Neural cell (in vitro differentiated cells): ENCODE results near the gene NHSL1. TPM values are rescaled to one million over a fixed set of nuclear protein-coding genes. Genes with fewer than 3 reads are reported as not detected.

Experiments
- H2AFZ ChIP-seq: fragments of 200-600, 300-800 bp; sonication (generic), shearing (Covaris generic); 2 replicates; pipeline ENCODE4 v1.6.0; 2014; ENCODE audit warnings: low read depth, mild to moderate bottlenecking, antibody characterized with exemption, low read length, moderate library complexity
- H3F3A ChIP-seq: fragments of 200-600 bp; shearing (Covaris generic); 2 replicates; pipeline ENCODE4 v1.6.1; 2016; ENCODE audit warnings: mild to moderate bottlenecking, moderate library complexity, mixed read lengths, antibody characterized with exemption, low read length; ENCODE audit not compliant: insufficient read depth, poor library complexity, severe bottlenecking
- H3K27ac ChIP-seq: fragments of 200-600, 300-800 bp; sonication (generic), shearing (Covaris generic); 2 replicates; pipeline ENCODE4 v1.5.1; 2014; ENCODE audit warnings: mild to moderate bottlenecking, low read length, moderate library complexity
- H3K27me3 ChIP-seq: fragments of 300-800, 200-600 bp; sonication (generic), shearing (Covaris generic); 2 replicates; pipeline ENCODE4 v1.6.0; 2014; ENCODE audit warnings: mild to moderate bottlenecking, low read depth, low read length, moderate library complexity; ENCODE audit not compliant: insufficient read depth
- H3K36me3 ChIP-seq: fragments of 300-800, 200-600 bp; sonication (generic), shearing (Covaris generic); 2 replicates; pipeline ENCODE4 v1.5.1; 2014; ENCODE audit warnings: mild to moderate bottlenecking, antibody characterized with exemption, low read length, moderate library complexity; ENCODE audit not compliant: insufficient read depth
- H3K4me2 ChIP-seq: fragments of 300-800, 200-600 bp; sonication (generic), shearing (Covaris generic); 2 replicates; pipeline ENCODE4 v1.6.0; 2014; ENCODE audit warnings: mild to moderate bottlenecking, low read length
- H3K4me3 ChIP-seq: fragments of 300-800, 200-600 bp; sonication (generic), shearing (Covaris generic); 2 replicates; pipeline ENCODE4 v1.5.1; 2014; ENCODE audit warnings: mild to moderate bottlenecking, low read length, moderate library complexity
- H3K79me2 ChIP-seq: fragments of 200-600 bp; shearing (Covaris generic); replicated peaks from 2 replicates; pipeline ENCODE4 v1.6.0; 2014; ENCODE audit warnings: mild to moderate bottlenecking, low read length, moderate library complexity; ENCODE audit not compliant: insufficient read depth
- H3K9ac ChIP-seq: fragments of 300-800, 200-600 bp; sonication (generic), shearing (Covaris generic); 2 replicates; pipeline ENCODE4 v1.6.1; 2016; ENCODE audit warnings: mild to moderate bottlenecking, low read length, mixed read lengths
- H3K9me2 ChIP-seq: fragments of 200-600 bp; shearing (Covaris generic); 2 replicates; pipeline ENCODE4 v1.6.1; 2016; ENCODE audit warnings: mild to moderate bottlenecking, low read length, mixed read lengths; ENCODE audit not compliant: insufficient read depth
- H3K9me3 ChIP-seq: fragments of 200-600, 300-800 bp; sonication (generic), shearing (Covaris generic); 2 replicates; pipeline ENCODE4 v1.6.1; 2016; ENCODE audit warnings: mild to moderate bottlenecking, mixed run types, low read length, moderate library complexity, mixed read lengths
- H4K20me1 ChIP-seq: fragments of 200-600 bp; shearing (Covaris generic); 2 replicates; pipeline ENCODE4 v1.6.1; 2016; ENCODE audit warnings: mild to moderate bottlenecking, mixed run types; ENCODE audit not compliant: insufficient read depth
- CTCF ChIP-seq: fragments of 450-650 bp; IDR thresholded peaks from 2 replicates; pipeline ENCODE4 v1.5.1; 2014; ENCODE audit warnings: antibody characterized with exemption, mild to moderate bottlenecking, moderate library complexity; ENCODE audit not compliant: poor library complexity, severe bottlenecking
- EP300 ChIP-seq: fragments of 450-650 bp; conservative IDR thresholded peaks from 2 replicates; pipeline ENCODE4 v1.6.1; 2014; ENCODE audit warnings: antibody characterized with exemption, mild to moderate bottlenecking, moderate library complexity; ENCODE audit not compliant: poor library complexity, severe bottlenecking
- EZH2 ChIP-seq: fragments of 200-600, 300-800 bp; shearing (Covaris generic), sonication (generic); IDR thresholded peaks from 2 replicates; pipeline ENCODE4 v1.6.1; 2014; ENCODE audit warnings: antibody characterized with exemption, low read length, borderline replicate concordance, mild to moderate bottlenecking; ENCODE audit not compliant: insufficient read depth, poor library complexity, severe bottlenecking
- MXI1 ChIP-seq: fragments of 450-650 bp; conservative IDR thresholded peaks from 2 replicates; pipeline ENCODE4 v1.6.1; 2014; ENCODE audit warnings: antibody characterized with exemption, mild to moderate bottlenecking; ENCODE audit not compliant: poor library complexity, severe bottlenecking
- POLR2AphosphoS5 ChIP-seq: IDR thresholded peaks from 2 replicates; pipeline ENCODE4 v1.6.1; 2012
- RAD21 ChIP-seq: fragments of 450-650 bp; conservative IDR thresholded peaks from 2 replicates; pipeline ENCODE4 v1.6.1; 2014; ENCODE audit warnings: antibody characterized with exemption, mild to moderate bottlenecking, moderate library complexity
- REST ChIP-seq: IDR thresholded peaks from 2 replicates; pipeline ENCODE4 v1.6.1; 2012; ENCODE audit warnings: borderline replicate concordance
- SMC3 ChIP-seq: fragments of 450-650 bp; conservative IDR thresholded peaks from 2 replicates; pipeline ENCODE4 v1.6.1; 2014; ENCODE audit warnings: antibody characterized with exemption, mild to moderate bottlenecking, moderate library complexity; ENCODE audit not compliant: poor library complexity
- TAF1 ChIP-seq: IDR thresholded peaks from 2 replicates; pipeline ENCODE4 v1.6.1; 2012; ENCODE audit warnings: low read depth
- polyA plus RNA-seq: library from polyadenylated mRNA; depleted of rRNA; stranded (reverse); fragments of >200 nt; gene quantifications from 2 replicates; pipeline ENCODE4 v1.2.3, GENCODE V29; 2014

NHSL1 gene
- polyA plus RNA-seq, 1 donor from 2014 or later, result 2.4 TPM

DNA sequence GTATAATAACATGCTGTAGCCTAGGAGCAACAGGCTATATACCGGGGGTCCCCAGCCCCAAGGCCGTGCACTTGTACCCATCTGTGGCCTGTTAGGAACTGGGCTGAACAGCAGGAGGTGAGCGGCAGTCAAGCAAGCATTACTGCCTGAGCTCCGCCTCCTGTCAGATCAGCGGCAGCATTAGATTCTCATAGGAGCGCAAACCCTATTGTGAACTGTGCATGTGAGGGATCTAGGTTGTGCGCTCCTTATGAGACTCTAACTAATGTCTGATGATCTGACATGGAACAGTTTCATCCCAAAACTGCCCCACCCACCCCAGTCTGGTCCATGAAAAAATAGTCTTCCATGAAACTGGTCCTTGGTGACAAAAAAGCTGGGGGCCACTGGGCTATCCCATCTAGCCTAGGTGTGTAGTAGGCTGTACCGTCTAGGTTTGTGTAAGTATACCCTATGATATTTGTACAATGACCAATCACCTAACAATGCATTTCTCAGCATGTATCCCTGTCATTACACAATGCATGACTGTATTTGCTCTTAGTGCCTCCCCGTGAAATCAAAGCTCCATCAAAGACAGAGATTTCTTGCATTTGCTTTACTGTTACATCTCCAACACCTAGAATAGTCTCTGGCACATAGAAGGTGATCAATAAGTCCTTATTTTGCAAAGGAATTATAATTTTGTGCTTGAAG is 30.8 kb downstream of the NHSL1 start:
- no peaks in the 10 kb centered on the region for H3K9me2 ChIP-seq
- no peaks in the 10 kb centered on the region for H3K36me3 ChIP-seq
- TF ChIP-seq RAD21, result no peak
- TF ChIP-seq REST, result no peak
- no peak for TF ChIP-seq TAF1
- no peak for TF ChIP-seq SMC3
- TF ChIP-seq MXI1, result no peak
- TF ChIP-seq EZH2, result no peak
- TF ChIP-seq CTCF, result no peak
- TF ChIP-seq EP300, result no peak
- no peak for TF ChIP-seq POLR2AphosphoS5
- no peak overlapping the region for H3K4me3 ChIP-seq
- no peak overlapping the region for H3K4me2 ChIP-seq
- no peaks in the 10 kb centered on the region for H3K27me3 ChIP-seq
- H3K27ac ChIP-seq, result no peak overlapping the region
- H3K79me2 ChIP-seq, result no peaks in the 10 kb centered on the region
- H3K9ac ChIP-seq, result no peak overlapping the region
- H2AFZ ChIP-seq, result no peak overlapping the region
- no peaks in the 10 kb centered on the region for H4K20me1 ChIP-seq
- H3F3A ChIP-seq, result no peaks in the 10 kb centered on the region
- H3K9me3 ChIP-seq, result no peaks in the 10 kb centered on the region

- Histone ChIP-seq H3K36me3 (no peaks in the 10 kb centered on the region), H3K9me2 (no peaks in the 10 kb centered on the region), H3K9ac (no peak overlapping the region), H3K4me3 (no peak overlapping the region), H3K27me3 (no peaks in the 10 kb centered on the region), H3K4me2 (no peak overlapping the region), H3F3A (no peaks in the 10 kb centered on the region), H2AFZ (no peak overlapping the region), H3K27ac (no peak overlapping the region), H4K20me1 (no peaks in the 10 kb centered on the region), H3K9me3 (no peaks in the 10 kb centered on the region), H3K79me2 (no peaks in the 10 kb centered on the region)
- TF ChIP-seq REST (no peak), CTCF (no peak), MXI1 (no peak), EZH2 (no peak), SMC3 (no peak), POLR2AphosphoS5 (no peak), RAD21 (no peak)
These were observed 31.4 kb downstream of the NHSL1 start for GRCh38 chr6:138467901-138468300.
